Liver (tissue), 9 donors: ENCODE measurements around the gene HORMAD2. TPM values are rescaled to one million over a fixed set of nuclear protein-coding genes. Genes with fewer than 3 reads are reported as not detected.

Source experiments
- DNase-seq: peaks from one replicate; pipeline ENCODE4 v3.0.0-alpha.2; 2017; ENCODE audit warnings: low spot score
- H3K27ac ChIP-seq, 2 donors: one replicate each; pipeline ENCODE4 v1.7.0; 2013; ENCODE audit warnings: inconsistent platforms in 2 of 2, low read length in 2 of 2, control low read depth in 1 of 2, low read depth in 1 of 2, mild to moderate bottlenecking in 1 of 2
- H3K27me3 ChIP-seq, 4 donors: one replicate each; pipeline versions ENCODE4 v1.6.1 to v1.7.0; 2013; ENCODE audit warnings: low read length in 3 of 4, inconsistent platforms in 1 of 4, mild to moderate bottlenecking in 1 of 4, moderate library complexity in 1 of 4; ENCODE audit not compliant: control insufficient read depth in 4 of 4, insufficient read depth in 4 of 4
- H3K36me3 ChIP-seq, 4 donors: one replicate each; pipeline versions ENCODE4 v1.6.1 to v1.7.0; 2013; ENCODE audit warnings: low read length in 3 of 4, mild to moderate bottlenecking in 3 of 4, low read depth in 1 of 4, moderate library complexity in 1 of 4; ENCODE audit not compliant: control insufficient read depth in 4 of 4, insufficient read depth in 3 of 4
- H3K4me1 ChIP-seq, 4 donors: one replicate each; pipeline versions ENCODE4 v1.6.1 to v1.7.0; 2013; ENCODE audit warnings: low read length in 3 of 4, mild to moderate bottlenecking in 3 of 4, moderate library complexity in 1 of 4; ENCODE audit not compliant: control insufficient read depth in 4 of 4, insufficient read depth in 4 of 4
- H3K4me3 ChIP-seq, 3 donors: one replicate each; pipeline versions ENCODE4 v1.6.1 to v1.7.0; 2013; ENCODE audit warnings: low read length in 3 of 3, control low read depth in 1 of 3, low read depth in 1 of 3, mild to moderate bottlenecking in 1 of 3
- H3K9ac ChIP-seq, 2 donors: one replicate each; pipeline ENCODE4 v1.7.0; 2013; ENCODE audit warnings: low read length in 2 of 2, mild to moderate bottlenecking in 2 of 2, moderate library complexity in 2 of 2, control low read depth in 1 of 2, low read depth in 1 of 2
- H3K9me3 ChIP-seq, 4 donors: one replicate each; pipeline versions ENCODE4 v1.6.1 to v1.7.0; 2013; ENCODE audit warnings: low read length in 3 of 4; ENCODE audit not compliant: control insufficient read depth in 4 of 4
- ATF3 ChIP-seq: IDR thresholded peaks from 2 replicates; pipeline ENCODE4 v1.6.1; 2016; ENCODE audit warnings: antibody characterized with exemption
- CTCF ChIP-seq: fragments of 150-350 bp; IDR thresholded peaks from 2 replicates; pipeline ENCODE4 v1.5.1; 2017; ENCODE audit warnings: improper control_type of control experiment, low read depth, low read length; ENCODE audit not compliant: missing input control
- EGR1 ChIP-seq, 2 donors: IDR thresholded peaks; 2 replicates each; pipeline ENCODE4 v1.6.1; 2016 to 2018; ENCODE audit warnings: antibody characterized with exemption in 2 of 2, low read depth in 2 of 2
- FOXA1 ChIP-seq: IDR thresholded peaks from 2 replicates; pipeline ENCODE4 v1.6.1; 2016; ENCODE audit warnings: antibody characterized with exemption
- GABPA ChIP-seq, 2 donors: IDR thresholded peaks in 1 of 2; conservative IDR thresholded peaks in 1 of 2; 2 replicates each; pipeline ENCODE4 v1.6.1; 2016; ENCODE audit warnings: antibody characterized with exemption in 2 of 2, mild to moderate bottlenecking in 1 of 2, moderate library complexity in 1 of 2
- HNF4G ChIP-seq: IDR thresholded peaks from 2 replicates; pipeline ENCODE4 v1.6.1; 2016; ENCODE audit warnings: antibody characterized with exemption
- JUND ChIP-seq, 2 donors: IDR thresholded peaks; 2 replicates each; pipeline ENCODE4 v1.6.1; 2016; ENCODE audit warnings: antibody characterized with exemption in 2 of 2
- MAX ChIP-seq: IDR thresholded peaks from 2 replicates; pipeline ENCODE4 v1.6.1; 2016; ENCODE audit warnings: antibody characterized with exemption
- RAD21 ChIP-seq, 2 donors: IDR thresholded peaks; 2 replicates each; pipeline ENCODE4 v1.6.1; 2016; ENCODE audit warnings: antibody characterized with exemption in 2 of 2, mild to moderate bottlenecking in 2 of 2
- REST ChIP-seq: IDR thresholded peaks from 2 replicates; pipeline ENCODE4 v1.6.1; 2016; ENCODE audit warnings: antibody characterized with exemption, mild to moderate bottlenecking
- RXRA ChIP-seq, 2 donors: IDR thresholded peaks; 2 replicates each; pipeline ENCODE4 v1.6.1; 2017 to 2018; ENCODE audit warnings: antibody characterized with exemption in 2 of 2, mild to moderate bottlenecking in 1 of 2
- SP1 ChIP-seq: IDR thresholded peaks from 2 replicates; pipeline ENCODE4 v1.6.1; 2018; ENCODE audit warnings: antibody characterized with exemption, mild to moderate bottlenecking
- TAF1 ChIP-seq: conservative IDR thresholded peaks from 2 replicates; pipeline ENCODE4 v1.6.1; 2016; ENCODE audit warnings: antibody characterized with exemption, mild to moderate bottlenecking
- YY1 ChIP-seq: IDR thresholded peaks from 2 replicates; pipeline ENCODE4 v1.6.1; 2016; ENCODE audit warnings: antibody characterized with exemption, mild to moderate bottlenecking
- ZBTB33 ChIP-seq: IDR thresholded peaks from 2 replicates; pipeline ENCODE4 v1.6.1; 2016; ENCODE audit warnings: antibody characterized with exemption
- WGBS: extraction: QIAGEN DNeasy Blood & Tissue Kit; methylation state at CpG from one replicate; pipeline ENCODE4 v1.1.7; 2013; 5-methylcytosine and 5-hydroxymethylcytosine counted together
- polyA plus RNA-seq, 2 donors: library from polyadenylated mRNA; stranded (reverse) in 1 of 2; unstranded in 1 of 2; fragments of 200-250 nt in 1 of 2; fragments of >200 nt in 1 of 2; fragmentation: Nextera tagmentation in 1 of 2; extraction: Ambion mirVana in 1 of 2; gene quantifications; one replicate each; pipeline versions ENCODE4 v1.2.1 to v1.2.3, GENCODE V29; 2013 to 2015
- total RNA-seq, 2 donors: library from RNA; depleted of rRNA; stranded (reverse); fragments of >200 nt; gene quantifications; one replicate each; pipeline ENCODE4 v1.2.3, GENCODE V29; 2014
- donor health status: healthy.
- donor health status: healthy.
- donor health status: healthy.
- donor health status: healthy.
- donor health status: healthy.

Gene HORMAD2
- total and polyA plus RNA-seq, 4 donors: 0.44 to 2.8 (median 0.47) TPM; not detected in 1

- Histone ChIP-seq H3K4me1 (no peaks in the 10 kb centered on the region), H3K4me3 (no peak overlapping the region), H3K36me3 (no peaks in the 10 kb centered on the region), H3K27ac (no peak overlapping the region), H3K9ac (no peak overlapping the region), H3K27me3 (no peaks in the 10 kb centered on the region), H3K9me3 (no peaks in the 10 kb centered on the region)
- TF ChIP-seq RXRA (IDR thresholded peaks at IDR 0.05): no peak
- TF ChIP-seq MAX: no peak
- TF ChIP-seq SP1: no peak
- TF ChIP-seq FOXA1: no peak
- no peak for TF ChIP-seq CTCF
- TF ChIP-seq REST: no peak
- no peak for TF ChIP-seq HNF4G
- TF ChIP-seq JUND (IDR thresholded peaks at IDR 0.05): no peak
- TF ChIP-seq YY1: no peak
- TF ChIP-seq GABPA (IDR thresholded peaks at IDR 0.05 in 1 of 2, conservative IDR thresholded peaks at IDR 0.05 in 1 of 2): no peak
- TF ChIP-seq ZBTB33: no peak
- 75% methylated on average over 3 of the region's 3 CpGs for WGBS
- no peak for DNase-seq
Observed at GRCh38 chr22:30201945-30202344, 121.7 kb downstream of the HORMAD2 start.

- Histone ChIP-seq H3K27me3 (no peaks in the 10 kb centered on the region), H3K9me3 (no peaks in the 10 kb centered on the region), H3K4me3 (no peak overlapping the region), H3K9ac (no peak overlapping the region), H3K36me3 (no peaks in the 10 kb centered on the region), H3K4me1 (no peaks in the 10 kb centered on the region), H3K27ac (no peak overlapping the region)
- DNase-seq: no peak
- TF ChIP-seq HNF4G (no peak), TAF1 (no peak), GABPA (IDR thresholded peaks at IDR 0.05 in 1 of 2, conservative IDR thresholded peaks at IDR 0.05 in 1 of 2) (no peak), EGR1 (IDR thresholded peaks at IDR 0.05; ENCODE audit: low read depth in 2 of 2) (no peak), SP1 (no peak), CTCF (no peak), RAD21 (IDR thresholded peaks at IDR 0.05) (no peak), ZBTB33 (no peak), REST (no peak), ATF3 (no peak)
- WGBS: 79% methylated on average over 9 of the region's 9 CpGs
Observed at GRCh38 chr22:30202531-30203006, 122.3 kb downstream of the HORMAD2 start.
